Measurements from ENCODE around the gene GBA3. TPM values are rescaled to one million over a fixed set of nuclear protein-coding genes. Genes with fewer than 3 reads are reported as not detected.

The GBA3 gene
- total RNA-seq, 1 experiment from 2014 or later = not detected

DNA sequence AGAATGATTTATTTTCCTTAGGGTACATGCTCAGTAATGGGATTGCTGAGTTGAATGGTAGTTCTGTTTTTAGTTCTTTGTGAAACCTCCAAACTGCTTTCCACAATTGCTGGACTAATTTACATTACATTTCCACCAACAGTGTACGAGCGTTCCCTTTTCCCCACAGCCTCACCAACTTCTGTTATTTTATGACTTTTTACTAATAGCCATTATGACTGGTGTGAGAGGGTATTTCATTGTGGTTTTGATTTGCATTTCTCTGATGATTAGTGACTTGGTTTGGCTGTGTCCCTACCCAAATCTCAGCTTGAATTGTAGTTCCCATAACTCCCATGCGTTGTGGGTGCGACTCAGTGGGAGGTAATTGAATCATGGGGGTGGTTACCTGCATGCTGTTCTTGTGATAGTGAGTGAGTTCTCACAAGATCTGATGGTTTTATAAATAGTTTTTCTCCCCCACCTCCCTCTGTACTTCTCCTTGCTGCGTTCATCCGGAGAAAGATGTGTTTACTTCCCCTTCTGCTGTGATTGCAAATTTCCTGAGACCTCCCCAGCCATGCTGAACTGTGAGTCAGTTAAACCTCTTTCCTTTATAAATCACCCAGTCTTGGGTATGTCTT lies 95.1 kb downstream of the GBA3 start:
- BruUV-seq (replicated peaks) = no TSS peak
- H3K4me1 ChIP-seq (ENCODE audit: control insufficient read depth in 1 of 2, insufficient read depth in 2 of 2, low read length in 2 of 2) = no peaks in the 10 kb centered on the region
- H3K79me2 ChIP-seq (ENCODE audit: insufficient read depth, low read length) = no peaks in the 10 kb centered on the region
- ChIA-PET CTCF (no interaction called here), POLR2A (no interaction called here), RAD21 (ENCODE audit: low non-redundant PET in 1 of 2, low total read pairs in 2 of 2, uncharacterized antibody in 2 of 2, unreplicated experiment in 2 of 2) (no interaction called here)
- no peaks in the 10 kb centered on the region for H4K20me1 ChIP-seq (ENCODE audit: insufficient read depth)
- DNase-seq (ENCODE audit: low read depth, low spot score) (no peak), ATAC-seq (no peak)
- no peaks in the 10 kb centered on the region for H3K36me3 ChIP-seq (ENCODE audit: control insufficient read depth in 1 of 2, insufficient read depth in 2 of 2, low read length in 2 of 2)
- no peaks in the 10 kb centered on the region for H3K27me3 ChIP-seq (ENCODE audit: insufficient read depth, low read length)
- H3K4me2 ChIP-seq (ENCODE audit: low read length) = no peak overlapping the region
- no peak overlapping the region for H3K4me3 ChIP-seq (replicated peaks in 1 of 2; ENCODE audit: low read depth in 1 of 2, low read length in 2 of 2)
- H2AFZ ChIP-seq (ENCODE audit: low read depth, low read length, poor library complexity, severe bottlenecking) = no peak overlapping the region
- H3K27ac ChIP-seq (ENCODE audit: low read depth, low read length) = no peak overlapping the region
- no peaks in the 10 kb centered on the region for H3K9me3 ChIP-seq (ENCODE audit: control insufficient read depth in 1 of 2, insufficient read depth in 1 of 2, low read depth in 1 of 2, low read length in 2 of 2)
- H3K9me2 ChIP-seq (ENCODE audit: insufficient read depth) = no peaks in the 10 kb centered on the region
- intact Hi-C loops (cut with micrococcal nuclease) = no loop called here
- TF ChIP-seq RAD21 (IDR thresholded peaks at IDR 0.05; ENCODE audit: low read depth) (no peak), EZH2phosphoT487 (IDR thresholded peaks at IDR 0.05; ENCODE audit: borderline replicate concordance) (no peak), TCF7L2 (IDR thresholded peaks at IDR 0.05; ENCODE audit: borderline replicate concordance, extremely low read depth, insufficient read depth, insufficient read length) (no peak)
- H3K9ac ChIP-seq (ENCODE audit: low read length) = no peak overlapping the region

DNA sequence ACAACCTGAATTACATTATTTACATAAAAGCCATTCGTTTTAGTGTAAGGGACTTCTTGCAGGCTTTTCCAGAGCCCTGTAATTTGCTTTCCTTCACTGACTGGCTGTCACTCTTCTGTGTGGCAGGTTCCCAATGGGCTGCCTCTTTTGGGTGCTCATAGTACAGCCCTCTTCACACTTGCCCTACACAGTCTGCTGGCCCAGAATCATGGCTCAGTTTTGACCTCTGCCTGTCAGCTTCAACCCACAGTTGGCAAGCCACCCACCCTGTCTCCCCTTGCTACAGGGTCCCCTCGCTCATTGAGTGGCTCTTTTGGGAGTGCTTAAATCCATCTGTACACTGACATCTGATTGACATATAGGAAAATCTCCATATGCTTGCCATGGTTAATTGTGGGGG lies 97.9 kb downstream of the GBA3 start:
- ChIA-PET CTCF (no interaction called here), RAD21 (ENCODE audit: low non-redundant PET in 1 of 2, low total read pairs in 2 of 2, uncharacterized antibody in 2 of 2, unreplicated experiment in 2 of 2) (no interaction called here), POLR2A (no interaction called here)
- intact Hi-C loops (cut with micrococcal nuclease) = no loop called here
- no peaks in the 10 kb centered on the region for H3K79me2 ChIP-seq (ENCODE audit: insufficient read depth, low read length)
- no peaks in the 10 kb centered on the region for H3K4me1 ChIP-seq (ENCODE audit: control insufficient read depth in 1 of 2, insufficient read depth in 2 of 2, low read length in 2 of 2)
- H3K27ac ChIP-seq (ENCODE audit: low read depth, low read length) = no peak overlapping the region
- no peaks in the 10 kb centered on the region for H3K27me3 ChIP-seq (ENCODE audit: insufficient read depth, low read length)
- DNase-seq (ENCODE audit: low read depth, low spot score) (no peak), ATAC-seq (no peak)
- no peaks in the 10 kb centered on the region for H3K9me3 ChIP-seq (ENCODE audit: control insufficient read depth in 1 of 2, insufficient read depth in 1 of 2, low read depth in 1 of 2, low read length in 2 of 2)
- no TSS peak for BruUV-seq (replicated peaks)
- no peaks in the 10 kb centered on the region for H3K9me2 ChIP-seq (ENCODE audit: insufficient read depth)
- no peak overlapping the region for H3K4me2 ChIP-seq (ENCODE audit: low read length)
- no peak overlapping the region for H3K9ac ChIP-seq (ENCODE audit: low read length)
- no peaks in the 10 kb centered on the region for H4K20me1 ChIP-seq (ENCODE audit: insufficient read depth)
- TF ChIP-seq RAD21 (IDR thresholded peaks at IDR 0.05; ENCODE audit: low read depth) = no peak
- TF ChIP-seq YY1 (IDR thresholded peaks at IDR 0.05; ENCODE audit: extremely low read depth, insufficient replicate concordance, low read depth, low read length) = no peak
- no peak for TF ChIP-seq CEBPB (IDR thresholded peaks at IDR 0.05; ENCODE audit: low read depth)
- TF ChIP-seq TCF7L2 (IDR thresholded peaks at IDR 0.05; ENCODE audit: borderline replicate concordance, extremely low read depth, insufficient read depth, insufficient read length) = no peak
- TF ChIP-seq EGR1 (IDR thresholded peaks at IDR 0.05; ENCODE audit: low read depth) = no peak
- TF ChIP-seq, protein P1, sequence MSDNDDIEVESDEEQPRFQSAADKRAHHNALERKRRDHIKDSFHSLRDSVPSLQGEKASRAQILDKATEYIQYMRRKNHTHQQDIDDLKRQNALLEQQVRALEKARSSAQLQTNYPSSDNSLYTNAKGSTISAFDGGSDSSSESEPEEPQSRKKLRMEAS (IDR thresholded peaks at IDR 0.05) = no peak
- no peak for TF ChIP-seq SP1 (IDR thresholded peaks at IDR 0.05; ENCODE audit: low read depth)
- no peaks in the 10 kb centered on the region for H3K36me3 ChIP-seq (ENCODE audit: control insufficient read depth in 1 of 2, insufficient read depth in 2 of 2, low read length in 2 of 2)
- no peak overlapping the region for H3K4me3 ChIP-seq (replicated peaks in 1 of 2; ENCODE audit: low read depth in 1 of 2, low read length in 2 of 2)
- H2AFZ ChIP-seq (ENCODE audit: low read depth, low read length, poor library complexity, severe bottlenecking) = no peak overlapping the region
